ENCODE data around the gene FBXO31. TPM values are rescaled to one million over a fixed set of nuclear protein-coding genes. Genes with fewer than 3 reads are reported as not detected.

Gene FBXO31
- total and polyA plus RNA-seq, 2 donors from 2014 or later = 12.5 to 34.9 TPM

DNA sequence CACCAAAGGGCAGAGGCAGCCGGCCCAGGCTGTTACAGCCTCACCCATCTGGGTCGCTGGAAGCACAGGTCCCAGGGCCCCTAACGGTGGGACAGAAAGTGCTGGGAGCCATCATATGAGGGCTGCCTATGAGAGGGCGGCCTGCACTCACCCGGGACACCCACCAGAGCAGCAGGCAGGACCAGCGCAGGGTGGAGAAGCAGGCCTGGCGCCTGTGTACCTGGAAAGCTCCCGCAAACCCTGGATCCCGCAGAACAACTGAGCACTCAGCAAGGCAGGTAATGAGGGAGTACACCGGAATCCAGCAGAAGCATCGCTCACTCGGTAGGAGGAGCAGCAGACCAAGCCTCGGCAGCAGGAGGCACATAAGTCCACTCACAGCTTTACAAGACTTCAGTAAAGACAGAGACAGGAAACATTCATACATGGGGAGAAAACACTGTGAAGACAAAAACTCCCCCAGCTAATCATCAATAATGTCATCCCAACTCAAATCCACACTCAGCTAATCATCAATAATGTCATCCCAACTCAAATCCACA lies 34.9 kb downstream of the FBXO31 start:
- Histone ChIP-seq H3K9me3 (ENCODE audit: control insufficient read depth in 2 of 3, insufficient read depth in 1 of 3, low read length in 3 of 3) (no peaks in the 10 kb centered on the region), H3K27me3 (ENCODE audit: control insufficient read depth, insufficient read depth, low read length) (no peaks in the 10 kb centered on the region), H3K9ac (ENCODE audit: low read length in 3 of 3) (no peak overlapping the region), H3K36me3 (ENCODE audit: control insufficient read depth in 2 of 3, insufficient read depth in 3 of 3, low read length in 3 of 3) (peaks cover 0 to 2% (median 0%) of the 10 kb centered on the region in 3 donors), H3K4me1 (ENCODE audit: control insufficient read depth in 2 of 3, insufficient read depth in 2 of 3, low read depth in 1 of 3, low read length in 3 of 3) (no peaks in the 10 kb centered on the region), H3K27ac (ENCODE audit: low read depth in 2 of 2, low read length in 2 of 2) (no peak overlapping the region), H3K4me3 (ENCODE audit: low read length in 3 of 3) (no peak overlapping the region)
- no peak for FAIRE-seq
- intact Hi-C loops (cut with DNase I) = no loop called here
- DNase-seq = no peak
- TF ChIP-seq, protein P1, sequence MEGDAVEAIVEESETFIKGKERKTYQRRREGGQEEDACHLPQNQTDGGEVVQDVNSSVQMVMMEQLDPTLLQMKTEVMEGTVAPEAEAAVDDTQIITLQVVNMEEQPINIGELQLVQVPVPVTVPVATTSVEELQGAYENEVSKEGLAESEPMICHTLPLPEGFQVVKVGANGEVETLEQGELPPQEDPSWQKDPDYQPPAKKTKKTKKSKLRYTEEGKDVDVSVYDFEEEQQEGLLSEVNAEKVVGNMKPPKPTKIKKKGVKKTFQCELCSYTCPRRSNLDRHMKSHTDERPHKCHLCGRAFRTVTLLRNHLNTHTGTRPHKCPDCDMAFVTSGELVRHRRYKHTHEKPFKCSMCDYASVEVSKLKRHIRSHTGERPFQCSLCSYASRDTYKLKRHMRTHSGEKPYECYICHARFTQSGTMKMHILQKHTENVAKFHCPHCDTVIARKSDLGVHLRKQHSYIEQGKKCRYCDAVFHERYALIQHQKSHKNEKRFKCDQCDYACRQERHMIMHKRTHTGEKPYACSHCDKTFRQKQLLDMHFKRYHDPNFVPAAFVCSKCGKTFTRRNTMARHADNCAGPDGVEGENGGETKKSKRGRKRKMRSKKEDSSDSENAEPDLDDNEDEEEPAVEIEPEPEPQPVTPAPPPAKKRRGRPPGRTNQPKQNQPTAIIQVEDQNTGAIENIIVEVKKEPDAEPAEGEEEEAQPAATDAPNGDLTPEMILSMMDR (IDR thresholded peaks at IDR 0.05; ENCODE audit: borderline replicate concordance, extremely low read depth, insufficient read depth) = no peak

DNA sequence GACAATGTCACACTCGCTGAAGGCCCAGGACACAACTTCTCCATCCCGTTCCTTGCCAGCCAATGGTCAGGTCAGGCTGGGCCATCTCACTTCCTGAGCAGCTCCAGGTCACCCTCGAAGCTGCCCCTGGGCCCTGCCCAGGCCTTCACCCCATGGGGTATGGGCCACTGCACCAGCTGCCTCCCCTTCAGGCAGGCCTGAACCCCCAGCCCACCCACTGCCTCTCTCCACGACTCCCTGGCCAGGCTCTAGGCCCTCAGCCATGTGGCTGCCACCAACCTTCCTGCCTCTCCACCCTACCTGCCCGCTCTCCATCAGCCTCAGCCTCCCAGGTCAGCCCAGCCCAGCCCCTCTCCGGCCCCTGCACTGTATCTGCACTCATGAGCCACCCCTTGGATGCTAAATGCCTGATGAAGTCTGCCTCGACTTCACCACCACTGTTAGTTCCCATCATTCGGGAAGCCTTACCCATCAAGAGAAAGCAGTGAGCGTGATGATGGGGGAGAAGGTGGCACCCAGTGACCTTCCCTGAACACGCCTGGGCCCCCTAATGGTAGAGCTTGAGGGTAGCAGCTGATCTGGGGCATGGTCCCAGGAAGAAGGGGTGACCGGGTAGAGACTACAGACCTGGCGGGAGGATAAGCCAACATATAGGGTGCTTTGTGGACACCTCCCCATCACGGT lies 35.5 kb downstream of the FBXO31 start:
- TF ChIP-seq, protein P1 (IDR thresholded peaks at IDR 0.05; ENCODE audit: borderline replicate concordance, extremely low read depth, insufficient read depth) = no peak
- DNase-seq = no peak
- FAIRE-seq = no peak
- no peak overlapping the region for H3K4me3 ChIP-seq (ENCODE audit: low read length in 3 of 3)
- no peak overlapping the region for H3K9ac ChIP-seq (ENCODE audit: low read length in 3 of 3)
- H3K27ac ChIP-seq (ENCODE audit: low read depth in 2 of 2, low read length in 2 of 2) = no peak overlapping the region
- no peaks in the 10 kb centered on the region for H3K9me3 ChIP-seq (ENCODE audit: control insufficient read depth in 2 of 3, insufficient read depth in 1 of 3, low read length in 3 of 3)
- intact Hi-C loops (cut with DNase I) = no loop called here
- no peaks in the 10 kb centered on the region for H3K27me3 ChIP-seq (ENCODE audit: control insufficient read depth, insufficient read depth, low read length)
- peaks cover 0 to 5% (median 2%) of the 10 kb centered on the region in 3 donors for H3K36me3 ChIP-seq (ENCODE audit: control insufficient read depth in 2 of 3, insufficient read depth in 3 of 3, low read length in 3 of 3)
- H3K4me1 ChIP-seq (ENCODE audit: control insufficient read depth in 2 of 3, insufficient read depth in 2 of 3, low read depth in 1 of 3, low read length in 3 of 3) = no peaks in the 10 kb centered on the region

DNA sequence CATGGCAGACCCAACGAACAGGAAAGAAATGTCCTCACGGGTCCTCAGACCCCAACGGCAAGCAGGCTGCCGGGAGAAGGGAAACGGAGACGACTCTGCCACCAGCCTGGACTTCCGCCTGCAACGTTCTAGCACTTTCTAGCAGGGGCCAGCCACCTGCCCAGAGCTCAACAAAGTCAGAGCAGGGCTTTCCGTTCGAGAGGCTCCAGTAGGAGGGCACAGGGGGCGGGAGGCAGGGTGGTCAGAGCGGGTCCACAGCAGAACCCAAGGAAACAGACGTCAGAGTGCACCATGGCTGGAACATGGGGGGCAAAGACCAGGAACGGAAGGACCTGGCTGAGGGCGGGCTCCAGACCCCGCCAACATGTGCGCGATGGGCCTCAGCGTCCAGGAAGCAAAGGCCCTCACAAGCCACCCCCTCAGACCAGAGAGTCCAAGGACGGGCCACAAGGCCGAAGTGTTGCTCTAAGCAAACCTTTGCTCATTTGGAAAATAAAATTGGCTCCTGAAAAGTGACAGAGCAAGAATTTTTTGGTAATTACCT lies 37.0 kb downstream of the FBXO31 start:
- no peak overlapping the region for H3K27ac ChIP-seq (ENCODE audit: low read depth in 2 of 2, low read length in 2 of 2)
- no peak overlapping the region for H3K4me3 ChIP-seq (ENCODE audit: low read length in 3 of 3)
- H3K27me3 ChIP-seq (ENCODE audit: control insufficient read depth, insufficient read depth, low read length) = no peaks in the 10 kb centered on the region
- H3K36me3 ChIP-seq (ENCODE audit: control insufficient read depth in 2 of 3, insufficient read depth in 3 of 3, low read length in 3 of 3) = peaks cover 2 to 11% (median 5%) of the 10 kb centered on the region in 3 donors
- no peak overlapping the region for H3K9ac ChIP-seq (ENCODE audit: low read length in 3 of 3)
- no peaks in the 10 kb centered on the region for H3K9me3 ChIP-seq (ENCODE audit: control insufficient read depth in 2 of 3, insufficient read depth in 1 of 3, low read length in 3 of 3)
- TF ChIP-seq, protein P1 (IDR thresholded peaks at IDR 0.05; ENCODE audit: borderline replicate concordance, extremely low read depth, insufficient read depth) = no peak
- intact Hi-C loops (cut with DNase I) = no loop called here
- FAIRE-seq (no peak), DNase-seq (no peak)
- no peaks in the 10 kb centered on the region for H3K4me1 ChIP-seq (ENCODE audit: control insufficient read depth in 2 of 3, insufficient read depth in 2 of 3, low read depth in 1 of 3, low read length in 3 of 3)

Measured in kidney (tissue), 14 donors.